Lower lobe of right lung (tissue), 2 donors: ENCODE data around the gene CELSR3. TPM values are rescaled to one million over a fixed set of nuclear protein-coding genes. Genes with fewer than 3 reads are reported as not detected.

Experiments
- ATAC-seq, 2 donors: fragments of 200-7000 bp; cut with Tn5 transposase; one replicate each; pipeline ENCODE4 v1.9.1; 2020 to 2022; ENCODE audit warnings: mild to moderate bottlenecking in 2 of 2, moderate library complexity in 2 of 2
- DNase-seq: peaks from one replicate; pipeline ENCODE4 v3.0.0-alpha.2; 2020
- H3K27ac ChIP-seq: fragments of 200-600 bp; one replicate; pipeline ENCODE4 v1.8.0; 2022
- H3K27me3 ChIP-seq: fragments of 200-600 bp; one replicate; pipeline ENCODE4 v1.8.0; 2022; ENCODE audit warnings: low read depth
- H3K36me3 ChIP-seq: fragments of 200-600 bp; one replicate; pipeline ENCODE4 v1.8.0; 2022; ENCODE audit warnings: mild to moderate bottlenecking
- H3K4me1 ChIP-seq: fragments of 200-600 bp; one replicate; pipeline ENCODE4 v1.8.0; 2022
- H3K4me3 ChIP-seq: fragments of 200-600 bp; one replicate; pipeline ENCODE4 v1.8.0; 2022; ENCODE audit warnings: mild to moderate bottlenecking
- H3K9me3 ChIP-seq: fragments of 200-600 bp; one replicate; pipeline ENCODE4 v1.8.0; 2022
- intact Hi-C: fragments of 100-400 bp; cut with DNase I; formaldehyde crosslinking; loops from one replicate; pipeline ENCODE4 v1.11.0; 2022
- total RNA-seq: library from RNA; stranded (reverse); fragmentation: NEBNext Ultra II Directional; extraction: Animal tissue kit (Norgen Biotek cat#: 25700); gene quantifications from one replicate; pipeline ENCODE4 v1.2.1, GENCODE V29; 2021
- TF ChIP-seq, protein P1 (sequence below): fragments of 200-600 bp; IDR thresholded peaks from one replicate; pipeline ENCODE4 v1.8.0; 2022; ENCODE audit warnings: antibody characterized with exemption, mild to moderate bottlenecking
- donor health status: DM: no; HTN: yes; CAD: no; lungs with severe emphysema.

CELSR3 gene
- total RNA-seq, 1 donor from 2014 or later: 1.0 TPM

DNA sequence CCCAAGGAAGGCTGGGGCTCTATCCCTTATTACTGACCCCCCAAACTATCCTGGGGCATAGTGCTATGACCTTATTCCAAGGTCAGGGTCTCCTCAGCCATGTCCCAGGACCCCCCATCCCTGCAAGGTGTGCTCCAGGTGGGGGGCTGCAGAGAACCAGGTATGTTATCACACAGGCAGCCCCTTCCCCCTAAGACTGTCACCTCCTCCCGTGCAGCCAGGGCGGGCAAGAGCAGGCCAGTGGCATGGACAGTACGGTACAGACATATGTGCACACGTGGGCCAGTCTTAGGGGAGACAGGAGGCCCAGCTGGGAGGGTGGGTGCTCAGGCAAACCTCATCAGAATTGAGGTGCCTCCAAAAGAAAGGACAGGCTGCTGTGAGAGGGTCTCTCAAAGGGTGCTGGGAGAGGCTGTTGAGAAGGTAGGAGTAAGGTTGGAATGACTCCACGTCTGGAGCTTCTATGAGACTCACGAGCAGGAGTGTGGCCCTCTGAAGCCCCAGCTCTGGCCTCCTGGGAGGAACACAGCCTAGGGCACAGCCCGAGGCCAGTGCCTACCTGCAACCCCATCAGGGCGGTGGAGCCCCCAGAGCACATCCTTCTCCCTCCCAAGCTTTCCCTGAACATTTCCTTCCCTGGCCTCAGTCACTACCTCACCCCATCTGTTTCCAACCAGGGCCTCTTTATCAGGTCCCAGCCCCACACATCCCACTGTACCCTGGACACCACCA, 65.8 kb downstream of the CELSR3 start:
- no peaks in the 10 kb centered on the region for H3K4me1 ChIP-seq
- no peaks in the 10 kb centered on the region for H3K9me3 ChIP-seq
- ATAC-seq: no peak
- intact Hi-C loops: no loop called here
- peaks cover 23% of the 10 kb centered on the region for H3K27me3 ChIP-seq
- no peak overlapping the region for H3K27ac ChIP-seq
- peaks cover 45% of the 10 kb centered on the region for H3K36me3 ChIP-seq
- no peak overlapping the region for H3K4me3 ChIP-seq
- TF ChIP-seq, protein P1, sequence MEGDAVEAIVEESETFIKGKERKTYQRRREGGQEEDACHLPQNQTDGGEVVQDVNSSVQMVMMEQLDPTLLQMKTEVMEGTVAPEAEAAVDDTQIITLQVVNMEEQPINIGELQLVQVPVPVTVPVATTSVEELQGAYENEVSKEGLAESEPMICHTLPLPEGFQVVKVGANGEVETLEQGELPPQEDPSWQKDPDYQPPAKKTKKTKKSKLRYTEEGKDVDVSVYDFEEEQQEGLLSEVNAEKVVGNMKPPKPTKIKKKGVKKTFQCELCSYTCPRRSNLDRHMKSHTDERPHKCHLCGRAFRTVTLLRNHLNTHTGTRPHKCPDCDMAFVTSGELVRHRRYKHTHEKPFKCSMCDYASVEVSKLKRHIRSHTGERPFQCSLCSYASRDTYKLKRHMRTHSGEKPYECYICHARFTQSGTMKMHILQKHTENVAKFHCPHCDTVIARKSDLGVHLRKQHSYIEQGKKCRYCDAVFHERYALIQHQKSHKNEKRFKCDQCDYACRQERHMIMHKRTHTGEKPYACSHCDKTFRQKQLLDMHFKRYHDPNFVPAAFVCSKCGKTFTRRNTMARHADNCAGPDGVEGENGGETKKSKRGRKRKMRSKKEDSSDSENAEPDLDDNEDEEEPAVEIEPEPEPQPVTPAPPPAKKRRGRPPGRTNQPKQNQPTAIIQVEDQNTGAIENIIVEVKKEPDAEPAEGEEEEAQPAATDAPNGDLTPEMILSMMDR: no peak
- no peak for DNase-seq

DNA sequence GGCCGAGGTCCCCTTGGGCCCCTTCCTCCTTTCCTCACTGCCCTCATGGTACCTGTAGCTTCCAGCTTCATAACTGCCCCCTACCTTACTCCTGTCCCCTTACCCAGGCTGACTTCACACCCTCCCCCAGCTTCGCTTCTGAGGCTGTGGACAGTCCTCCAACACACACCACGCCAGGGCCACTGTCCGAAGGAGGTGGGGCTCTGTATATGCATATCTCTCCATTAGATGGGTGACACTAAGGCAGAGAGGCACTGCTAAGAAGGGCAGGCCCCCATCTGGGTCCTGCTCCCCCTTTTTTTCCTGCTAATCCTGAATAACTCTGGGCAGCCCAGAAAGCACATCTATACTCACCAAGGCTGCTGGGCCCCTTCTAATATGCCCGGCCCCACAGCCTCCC, 66.5 kb downstream of the CELSR3 start:
- no peak overlapping the region for H3K4me3 ChIP-seq
- H3K27ac ChIP-seq: no peak overlapping the region
- no peaks in the 10 kb centered on the region for H3K9me3 ChIP-seq
- ATAC-seq (no peak), DNase-seq (no peak)
- peaks cover 38% of the 10 kb centered on the region for H3K36me3 ChIP-seq
- TF ChIP-seq, protein P1: no peak
- peaks cover 23% of the 10 kb centered on the region for H3K27me3 ChIP-seq
- no peaks in the 10 kb centered on the region for H3K4me1 ChIP-seq
- intact Hi-C loops: no loop called here

DNA sequence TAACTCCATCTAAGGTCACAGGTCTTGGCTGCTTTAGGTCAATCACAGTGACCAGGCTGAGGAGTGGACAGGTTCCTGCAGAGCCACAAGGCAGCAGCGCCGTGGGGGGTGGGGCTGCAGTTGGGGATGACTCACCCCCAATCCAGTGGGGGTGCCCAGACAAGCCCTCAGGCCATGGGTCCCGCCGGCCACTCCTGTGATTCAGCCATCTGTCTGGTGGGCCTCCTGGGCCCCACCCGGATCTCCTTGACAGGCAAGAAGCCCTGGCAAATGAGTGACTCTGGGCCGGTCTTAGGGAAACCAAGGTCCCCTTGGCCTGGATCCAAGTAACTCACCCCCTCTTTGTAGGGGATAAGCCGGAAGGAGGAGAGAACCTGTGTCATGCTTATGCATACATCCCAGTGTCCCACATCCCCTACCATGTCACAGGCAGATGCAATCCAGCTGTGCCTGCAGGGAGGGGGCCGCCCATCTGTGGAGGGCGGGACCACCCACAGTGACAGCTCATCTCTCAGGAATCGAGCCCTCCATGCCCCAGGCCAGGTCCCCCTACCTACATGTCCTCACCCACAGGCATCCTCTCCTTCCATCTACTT, 67.1 kb downstream of the CELSR3 start:
- Histone ChIP-seq H3K27me3 (peaks cover 23% of the 10 kb centered on the region), H3K27ac (no peak overlapping the region), H3K4me3 (no peak overlapping the region), H3K4me1 (no peaks in the 10 kb centered on the region), H3K36me3 (peaks cover 33% of the 10 kb centered on the region), H3K9me3 (no peaks in the 10 kb centered on the region)
- intact Hi-C loops: no loop called here
- peak in 1 of 2 donors; percentile 9 for ATAC-seq
- TF ChIP-seq, protein P1: no peak
- DNase-seq: no peak

DNA sequence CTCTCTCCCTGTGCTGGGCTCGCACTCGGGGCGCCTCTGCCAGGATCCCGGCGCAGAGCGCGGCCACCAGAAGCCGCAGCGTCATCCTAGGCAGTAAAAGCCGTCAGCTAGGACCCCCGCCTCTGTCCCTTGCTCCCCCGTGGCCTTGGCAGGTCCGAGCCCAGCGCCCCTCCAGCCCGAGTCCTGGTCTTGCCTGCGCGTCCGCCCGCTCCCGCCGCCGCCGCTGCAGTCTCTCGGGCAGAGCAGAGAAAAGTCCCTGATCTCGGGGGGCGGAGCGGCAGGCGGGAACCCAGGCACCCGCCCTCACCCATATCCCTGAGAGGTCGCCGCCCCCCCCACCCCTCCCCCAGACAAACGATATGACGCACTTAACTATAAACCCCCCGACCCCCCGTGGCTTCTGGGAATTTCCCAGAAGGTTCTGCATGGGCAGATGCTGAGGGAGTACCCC, 67.6 kb downstream of the CELSR3 start, which contains the start of gene COL7A1:
COL7A1 (minus strand) TSS at position 255 of the 451 bp plus-strand sequence; CDS start at position 85, 170 bp downstream.
- Histone ChIP-seq H3K4me3 (peak within 1 kb of the TSS; percentile 41), H3K4me1 (no peaks in the 10 kb centered on the region), H3K9me3 (no peaks in the 10 kb centered on the region), H3K36me3 (peaks cover 27% of the 10 kb centered on the region), H3K27me3 (peaks cover 23% of the 10 kb centered on the region), H3K27ac (no peak within 1 kb of the TSS)
- intact Hi-C loops: no loop called here
- no peak for DNase-seq
- no peak for ATAC-seq
- TF ChIP-seq, protein P1: no peak

DNA sequence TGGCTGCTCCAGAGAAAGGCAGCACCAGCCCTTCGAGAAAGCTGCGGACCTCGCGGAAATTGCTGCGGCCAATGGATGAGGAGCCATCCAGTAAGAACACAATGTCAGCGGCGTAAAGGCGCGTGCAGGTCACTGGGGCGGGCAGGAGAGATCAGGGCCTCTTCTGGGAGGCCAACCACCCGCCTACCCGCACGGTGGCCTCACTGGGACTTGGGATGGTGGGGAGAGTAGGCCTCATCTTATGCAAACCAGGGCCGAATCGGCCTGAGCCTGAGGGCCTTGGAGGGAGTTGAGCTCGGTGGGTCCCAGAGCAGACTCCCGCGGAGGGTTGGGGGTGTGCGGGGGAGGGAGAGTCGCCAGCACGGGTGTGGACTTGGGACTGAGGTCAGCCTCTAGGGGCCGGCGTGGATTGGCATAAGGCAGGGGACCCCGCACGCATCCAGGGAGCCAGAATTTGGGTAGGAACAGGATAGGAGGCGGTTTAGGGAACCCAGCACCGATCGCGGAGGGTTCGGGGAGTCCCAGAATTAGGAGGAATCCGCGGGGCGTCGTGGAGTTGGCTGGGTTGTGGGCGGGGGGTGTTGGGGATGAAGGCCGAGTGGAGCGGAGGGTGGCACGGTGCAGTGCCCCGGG, 68.2 kb downstream of the CELSR3 start:
- peak overlapping the region; percentile 41 for H3K4me3 ChIP-seq
- no peak for DNase-seq
- TF ChIP-seq, protein P1: no peak

More for the DNA sequence above, 68.2 kb downstream of the CELSR3 start:
- Histone ChIP-seq H3K36me3 (peaks cover 22% of the 10 kb centered on the region), H3K27ac (no peak overlapping the region), H3K27me3 (peaks cover 23% of the 10 kb centered on the region), H3K4me1 (no peaks in the 10 kb centered on the region), H3K9me3 (no peaks in the 10 kb centered on the region)
- ATAC-seq: no peak
- intact Hi-C loops: no loop called here
